ENCODE data around the gene SERPINA4. TPM values are rescaled to one million over a fixed set of nuclear protein-coding genes. Genes with fewer than 3 reads are reported as not detected.

SERPINA4 gene
- total and polyA plus RNA-seq, 11 donors = not detected

GRCh38 chr14:94559638-94560290 is 1.5 kb upstream of the SERPINA4 start:
- Histone ChIP-seq H3K36me3 (no peaks in the 10 kb centered on the region), H3K9me3 (peaks cover 0 to 7% (median 1%) of the 10 kb centered on the region in 12 donors), H3K4me3 (no peak overlapping the region), H3K27ac (no peak overlapping the region), H3K27me3 (peaks cover 0 to 3% (median 0%) of the 10 kb centered on the region in 9 donors), H3K4me1 (no peaks in the 10 kb centered on the region)
- no peak for DNase-seq
- peak; percentile 54 to 80 (median 61) for ATAC-seq
- no peak for TF ChIP-seq CTCF (IDR thresholded peaks at IDR 0.05)
- TF ChIP-seq POLR2A (IDR thresholded peaks at IDR 0.05) = no peak
- 76 to 79% (median 78%) methylated on average over 8 to 9 of the region's 9 CpGs for WGBS, 4 donors
- intact Hi-C loops (cut with DNase I) = no loop called here

GRCh38 chr14:94560291-94560665 is 964 bp upstream of the SERPINA4 start:
- intact Hi-C loops (cut with DNase I) = no loop called here
- 67 to 69% (median 68%) methylated on average over 3 of the region's 3 CpGs for WGBS, 4 donors
- H3K36me3 ChIP-seq = no peaks in the 10 kb centered on the region
- peaks cover 0 to 2% (median 0%) of the 10 kb centered on the region in 12 donors for H3K9me3 ChIP-seq
- H3K27ac ChIP-seq = no peak overlapping the region
- peaks cover 0 to 3% (median 0%) of the 10 kb centered on the region in 9 donors for H3K27me3 ChIP-seq
- no peaks in the 10 kb centered on the region for H3K4me1 ChIP-seq
- TF ChIP-seq POLR2A (IDR thresholded peaks at IDR 0.05) = no peak
- TF ChIP-seq CTCF (IDR thresholded peaks at IDR 0.05) = no peak
- ATAC-seq (no peak), DNase-seq (no peak)
- H3K4me3 ChIP-seq = no peak overlapping the region

- 82 to 88% (median 84%) methylated on average over 7 of the region's 7 CpGs for WGBS, 4 donors
- no peaks in the 10 kb centered on the region for H3K4me1 ChIP-seq
- DNase-seq = no peak
- intact Hi-C loops (cut with DNase I) = no loop called here
- no peak for ATAC-seq
- H3K36me3 ChIP-seq = no peaks in the 10 kb centered on the region
- no peak for TF ChIP-seq CTCF (IDR thresholded peaks at IDR 0.05)
- TF ChIP-seq POLR2A (IDR thresholded peaks at IDR 0.05) = no peak
- no peak overlapping the region for H3K4me3 ChIP-seq
- H3K9me3 ChIP-seq = no peaks in the 10 kb centered on the region
- peaks cover 0 to 3% (median 0%) of the 10 kb centered on the region in 9 donors for H3K27me3 ChIP-seq
- H3K27ac ChIP-seq = no peak overlapping the region
Observed at GRCh38 chr14:94561656-94562010, 391 bp downstream of the SERPINA4 start.

GRCh38 chr14:94562022-94562421 is 780 bp downstream of the SERPINA4 start:
- Histone ChIP-seq H3K4me3 (no peak overlapping the region), H3K36me3 (no peaks in the 10 kb centered on the region), H3K9me3 (no peaks in the 10 kb centered on the region), H3K27me3 (peaks cover 0 to 3% (median 0%) of the 10 kb centered on the region in 9 donors), H3K27ac (no peak overlapping the region), H3K4me1 (no peaks in the 10 kb centered on the region)
- intact Hi-C loops (cut with DNase I) = no loop called here
- WGBS, 4 donors = 83 to 88% (median 85%) methylated on average over 5 of the region's 5 CpGs
- DNase-seq = no peak
- no peak for ATAC-seq
- TF ChIP-seq POLR2A (IDR thresholded peaks at IDR 0.05) (no peak), CTCF (IDR thresholded peaks at IDR 0.05) (no peak)
